SU-DHL-6 (cell line): ENCODE data around the gene PRDX3.

Experiments used
- CTCF ChIP-seq: fragments of 200-600 bp; sonication (generic); IDR thresholded peaks from one replicate; pipeline ENCODE4 v1.5.1; 2017; ENCODE audit warnings: antibody characterized with exemption, mild to moderate bottlenecking, low read length, moderate library complexity; ENCODE audit not compliant: insufficient read depth, poor library complexity, severe bottlenecking
- EZH2phosphoT487 ChIP-seq: fragments of 200-600 bp; sonication (generic), shearing (Covaris generic); conservative IDR thresholded peaks from 2 replicates; pipeline ENCODE4 v1.6.1; 2018; ENCODE audit warnings: mild to moderate bottlenecking, antibody characterized with exemption, low read length, moderate library complexity, mixed read lengths

GRCh38 chr10:119177708-119178371 is 772 bp downstream of the PRDX3 start:
- no peak for TF ChIP-seq CTCF
- TF ChIP-seq EZH2phosphoT487, result no peak
